T-cell (primary cell): ENCODE measurements around the gene MIOX. TPM values are rescaled to one million over a fixed set of nuclear protein-coding genes. Genes with fewer than 3 reads are reported as not detected.
"Not testable (repeated sequence)": the region's sequence is repeated elsewhere in the genome, so short reads cannot be mapped to it uniquely, and the experiment has no call there.

Experiments
- ATAC-seq, 4 experiments: fragments of 200-7000 bp in 3 of 4; fragments of 150-1000 bp in 1 of 4; cut with Tn5 transposase; replicated peaks in 1 of 4; 1 replicate in 3 of 4; 2 replicates in 1 of 4; pipeline ENCODE4 v1.10.0; 2021; ENCODE audit warnings: moderate library complexity in 3 of 4, mild to moderate bottlenecking in 2 of 4, moderate number of reproducible peaks in 1 of 4
- CTCF ChIA-PET, 2 donors: fragments of 300-600 bp; sonication (Branson Sonifier 250); formaldehyde crosslinking; loops; one replicate each; lab custom pipeline; 2022; ENCODE audit warnings: antibody characterized with exemption in 2 of 2; lab: Charles Lee
- POLR2A ChIA-PET, 2 donors: fragments of 300-600 bp; sonication (Branson Sonifier 250); formaldehyde crosslinking; loops; one replicate each; lab custom pipeline; 2022; ENCODE audit warnings: antibody characterized with exemption in 2 of 2; lab: Charles Lee
- DNase-seq, 35 experiments: peaks; one replicate each; pipeline versions ENCODE4 v3.0.0 to v3.0.0-alpha.2; 2013 to 2023
- H3K27ac ChIP-seq: one replicate; pipeline ENCODE4 v1.5.1; 2013; ENCODE audit warnings: low read length
- H3K27me3 ChIP-seq, 2 experiments: replicated peaks in 1 of 2; 1 replicate in 1 of 2; 2 replicates in 1 of 2; pipeline versions ENCODE4 v1.6.1 to v1.7.0; 2013; ENCODE audit warnings: low read length in 1 of 2, mixed read lengths in 1 of 2; ENCODE audit not compliant: control insufficient read depth in 2 of 2, insufficient read depth in 2 of 2; ENCODE audit errors: extremely low read depth in 1 of 2
- H3K36me3 ChIP-seq, 2 donors: 1 replicate in 1 of 2; 2 replicates in 1 of 2; pipeline versions ENCODE4 v1.6.1 to v1.7.0; 2013; ENCODE audit warnings: low read length in 1 of 2; ENCODE audit not compliant: control insufficient read depth in 2 of 2, insufficient read depth in 1 of 2; ENCODE audit errors: extremely low read depth in 1 of 2
- H3K4me1 ChIP-seq, 2 experiments: 1 replicate in 1 of 2; 2 replicates in 1 of 2; pipeline versions ENCODE4 v1.6.1 to v1.7.0; 2013; ENCODE audit warnings: low read length in 2 of 2, mixed read lengths in 1 of 2; ENCODE audit not compliant: insufficient read depth in 2 of 2, control insufficient read depth in 1 of 2; ENCODE audit errors: extremely low read depth in 1 of 2
- H3K4me3 ChIP-seq, 2 donors: 1 replicate in 1 of 2; 2 replicates in 1 of 2; pipeline versions ENCODE4 v1.5.1 to v1.7.0; 2013; ENCODE audit warnings: mild to moderate bottlenecking in 2 of 2, low read length in 1 of 2, moderate library complexity in 1 of 2; ENCODE audit not compliant: control insufficient read depth in 1 of 2; ENCODE audit errors: extremely low read depth in 1 of 2
- H3K9me3 ChIP-seq: 2 replicates; pipeline ENCODE4 v1.7.0; 2013
- H3K27ac Mint-ChIP-seq, 2 donors: one replicate each; pipeline ENCODE4 v1.8.0; 2020 to 2021; ENCODE audit warnings: mild to moderate bottlenecking in 2 of 2, mixed read lengths in 2 of 2
- H3K27me3 Mint-ChIP-seq, 2 donors: one replicate each; pipeline ENCODE4 v1.8.0; 2021 to 2022; ENCODE audit warnings: mixed read lengths in 2 of 2
- H3K36me3 Mint-ChIP-seq: one replicate; pipeline ENCODE4 v1.8.0; 2021; ENCODE audit warnings: mixed read lengths
- H3K4me1 Mint-ChIP-seq, 3 donors: one replicate each; pipeline ENCODE4 v1.8.0; 2020 to 2022; ENCODE audit warnings: mixed read lengths in 3 of 3, mild to moderate bottlenecking in 1 of 3
- H3K4me3 Mint-ChIP-seq, 3 donors: one replicate each; pipeline ENCODE4 v1.8.0; 2020 to 2022; ENCODE audit warnings: mild to moderate bottlenecking in 3 of 3, mixed read lengths in 3 of 3, moderate library complexity in 3 of 3
- H3K9me3 Mint-ChIP-seq, 3 donors: one replicate each; pipeline ENCODE4 v1.8.0; 2020 to 2022; ENCODE audit warnings: mixed read lengths in 3 of 3
- WGBS: methylation state at CpG from one replicate; pipeline ENCODE4 v1.1.5; 2013; ENCODE audit warnings: missing lambda C conversion rate; ENCODE audit not compliant: insufficient coverage; 5-methylcytosine and 5-hydroxymethylcytosine counted together
- total RNA-seq, 35 experiments: library from RNA in 6 of 35; stranded (reverse) in 6 of 35; fragments of 120-200 nt in 1 of 35; gene quantifications; one replicate each; pipeline versions ENCODE4 v1.2.1 to v1.2.4 and lab custom pipeline; 2013 to 2026

The MIOX gene
- total RNA-seq, 5 donors from 2014 or later (not counting 1 experiment from before 2014, with no cell fraction given) = 0.36 to 0.70 (median 0.54) TPM; not detected in 1

DNA sequence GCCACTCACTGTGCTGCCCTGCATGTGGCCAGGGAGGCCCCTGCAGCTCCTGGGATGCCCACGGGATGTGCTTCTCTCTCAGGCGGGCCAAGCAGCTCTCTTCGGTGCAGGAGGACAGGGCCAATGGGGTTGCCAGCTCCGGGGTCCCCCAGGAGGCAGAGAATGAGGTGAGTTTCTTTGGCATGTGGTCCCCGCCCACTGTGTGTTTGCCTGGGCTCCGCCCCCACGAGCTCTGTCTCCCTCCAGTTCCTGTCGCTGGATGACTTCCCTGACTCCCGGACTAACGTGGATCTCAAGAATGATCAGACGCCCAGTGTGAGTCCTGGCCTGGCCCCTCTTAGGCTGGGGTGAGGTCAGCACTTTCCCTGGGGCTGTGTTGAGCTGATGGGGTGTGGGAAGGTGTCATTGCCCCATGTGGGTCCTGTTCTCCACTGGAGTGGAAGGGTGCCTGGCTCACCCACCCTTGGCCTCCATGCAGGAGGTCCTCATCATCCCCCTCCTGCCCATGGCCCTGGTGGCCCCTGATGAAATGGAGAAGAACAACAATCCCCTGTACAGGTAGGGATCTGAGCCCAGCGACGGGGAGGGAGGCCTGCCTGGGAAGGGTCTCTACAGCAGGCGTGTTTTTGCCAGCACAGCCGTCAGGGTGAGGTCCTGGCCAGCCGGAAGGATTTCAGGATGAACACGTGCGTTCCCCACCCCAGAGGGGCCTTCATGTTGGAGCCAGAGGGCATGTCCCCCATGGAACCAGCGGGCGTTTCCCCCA lies 31.0 kb downstream of the MIOX start:
- Histone ChIP-seq H3K4me1 (no peaks in the 10 kb centered on the region), H3K4me3 (no peak overlapping the region), H3K9me3 (no peaks in the 10 kb centered on the region), H3K27me3 (no peaks in the 10 kb centered on the region), H3K27ac (no peak overlapping the region), H3K36me3 (peaks cover 41 to 59% of the 10 kb centered on the region in 2 donors)
- ChIA-PET CTCF (no interaction called here), POLR2A (no interaction called here)
- Mint-ChIP-seq H3K27ac (no peak overlapping the region), H3K27me3 (no peaks in the 10 kb centered on the region), H3K9me3 (no peaks in the 10 kb centered on the region), H3K4me1 (peaks cover 13 to 17% (median 14%) of the 10 kb centered on the region in 3 donors), H3K36me3 (peaks cover 14% of the 10 kb centered on the region), H3K4me3 (no peak overlapping the region)
- ATAC-seq = no peak
- no peak for DNase-seq
- 96% methylated on average over 10 of the region's 20 CpGs for WGBS

GRCh38 chr22:50518606-50519005 lies 31.9 kb downstream of the MIOX start:
- no peak overlapping the region for H3K4me3 Mint-ChIP-seq
- ChIA-PET CTCF (no interaction called here), POLR2A (no interaction called here)
- no peak for ATAC-seq
- H3K27me3 Mint-ChIP-seq = no peaks in the 10 kb centered on the region
- H3K27ac Mint-ChIP-seq = no peak overlapping the region
- peaks cover 12 to 17% (median 12%) of the 10 kb centered on the region in 3 donors for H3K4me1 Mint-ChIP-seq
- no peak for DNase-seq
- no peak overlapping the region for H3K27ac ChIP-seq
- H3K9me3 ChIP-seq = no peaks in the 10 kb centered on the region
- no peaks in the 10 kb centered on the region for H3K4me1 ChIP-seq
- H3K36me3 ChIP-seq = peaks cover 48 to 66% of the 10 kb centered on the region in 2 donors
- H3K27me3 ChIP-seq = no peaks in the 10 kb centered on the region
- peaks cover 14% of the 10 kb centered on the region for H3K36me3 Mint-ChIP-seq
- H3K4me3 ChIP-seq = no peak overlapping the region
- H3K9me3 Mint-ChIP-seq = no peaks in the 10 kb centered on the region
- WGBS = 100% methylated on average over 7 of the region's 7 CpGs

GRCh38 chr22:50519151-50519550 lies 32.5 kb downstream of the MIOX start:
- H3K36me3 Mint-ChIP-seq = peaks cover 14% of the 10 kb centered on the region
- Histone ChIP-seq H3K9me3 (no peaks in the 10 kb centered on the region), H3K4me3 (no peak overlapping the region), H3K36me3 (peaks cover 50 to 71% of the 10 kb centered on the region in 2 donors), H3K27me3 (no peaks in the 10 kb centered on the region), H3K27ac (no peak overlapping the region), H3K4me1 (peaks cover 0 to 4% of the 10 kb centered on the region in 2 experiments)
- DNase-seq = no peak
- POLR2A ChIA-PET = no interaction called here
- 99% methylated on average over 8 of the region's 8 CpGs for WGBS
- H3K27ac Mint-ChIP-seq = no peak overlapping the region
- H3K27me3 Mint-ChIP-seq = no peaks in the 10 kb centered on the region
- no peak for ATAC-seq
- CTCF ChIA-PET = no interaction called here
- H3K4me1 Mint-ChIP-seq = peaks cover 10 to 14% (median 13%) of the 10 kb centered on the region in 3 donors
- H3K9me3 Mint-ChIP-seq = no peaks in the 10 kb centered on the region
- H3K4me3 Mint-ChIP-seq = no peak overlapping the region

DNA sequence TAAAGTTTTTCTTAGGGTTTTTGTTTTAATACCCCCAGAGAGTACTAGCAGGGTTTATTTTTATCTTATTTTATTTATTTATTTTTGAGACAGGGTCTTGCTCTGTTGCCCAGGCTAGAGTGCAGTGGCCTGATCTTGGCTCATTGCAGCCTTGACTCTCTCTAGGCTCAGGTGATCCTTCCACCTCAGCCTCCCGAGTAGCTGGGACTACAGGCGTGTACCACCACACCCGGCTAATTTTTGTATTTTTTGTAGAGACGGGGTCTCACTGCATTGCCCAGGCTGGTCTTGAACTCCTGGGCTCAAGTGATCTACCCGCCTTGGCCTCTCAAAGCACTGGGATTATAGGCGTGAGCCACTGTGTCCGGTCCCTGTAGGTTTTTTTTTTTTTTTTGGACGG lies 33.5 kb downstream of the MIOX start:
- CTCF ChIA-PET, H3K27me3 ChIP-seq, H3K27ac Mint-ChIP-seq, H3K9me3 Mint-ChIP-seq, DNase-seq, H3K36me3 Mint-ChIP-seq, H3K4me3 Mint-ChIP-seq, POLR2A ChIA-PET, H3K27me3 Mint-ChIP-seq, H3K9me3 ChIP-seq, H3K4me3 ChIP-seq, ATAC-seq, H3K27ac ChIP-seq: not testable (repeated sequence)
- Histone ChIP-seq H3K4me1 (peaks cover 6 to 14% of the 10 kb centered on the region in 2 experiments), H3K36me3 (peaks cover 50 to 66% of the 10 kb centered on the region in 2 donors)
- H3K4me1 Mint-ChIP-seq = peaks cover 11 to 14% (median 13%) of the 10 kb centered on the region in 3 donors
- 94% methylated on average over 7 of the region's 8 CpGs for WGBS

DNA sequence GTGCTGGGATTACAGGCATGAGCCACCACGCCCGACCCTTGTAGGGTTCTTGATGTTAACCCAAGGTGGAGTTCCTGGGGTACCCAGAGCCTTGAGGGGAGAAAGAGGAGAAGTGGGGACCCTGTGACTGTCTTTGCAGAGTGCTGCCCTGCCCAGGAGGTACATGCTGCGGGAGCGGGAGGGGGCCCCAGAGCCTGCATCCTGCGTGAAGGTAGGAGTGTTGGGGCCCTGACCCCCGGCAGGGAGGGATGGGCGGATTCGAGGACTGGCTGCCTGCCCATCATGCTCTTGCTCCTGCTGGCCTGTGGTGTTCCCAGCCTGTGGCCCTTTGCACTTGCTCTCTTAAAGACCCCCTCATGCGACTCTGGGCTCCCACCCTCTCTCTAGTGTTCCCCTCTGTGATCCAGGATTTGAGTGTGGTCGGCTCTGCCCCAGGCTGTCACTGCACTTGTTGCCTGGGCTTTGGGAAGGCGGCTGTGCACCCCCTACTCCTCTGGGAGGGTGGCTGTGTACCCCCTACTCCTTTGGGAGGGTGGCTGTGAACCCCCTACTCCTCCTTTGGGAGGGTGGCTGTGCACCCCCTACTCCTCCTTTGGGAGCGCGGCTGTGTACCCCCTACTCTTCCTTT lies 34.3 kb downstream of the MIOX start:
- Histone ChIP-seq H3K4me3 (no peak overlapping the region), H3K9me3 (no peaks in the 10 kb centered on the region), H3K36me3 (peaks cover 50 to 66% of the 10 kb centered on the region in 2 donors), H3K27me3 (no peaks in the 10 kb centered on the region), H3K4me1 (peaks cover 6 to 14% of the 10 kb centered on the region in 2 experiments), H3K27ac (no peak overlapping the region)
- Mint-ChIP-seq H3K4me1 (peaks cover 7 to 10% (median 9%) of the 10 kb centered on the region in 3 donors), H3K27ac (no peak overlapping the region), H3K9me3 (no peaks in the 10 kb centered on the region), H3K36me3 (peaks cover 5% of the 10 kb centered on the region), H3K27me3 (no peaks in the 10 kb centered on the region), H3K4me3 (no peak overlapping the region)
- no peak for ATAC-seq
- WGBS = 100% methylated on average over 6 of the region's 13 CpGs
- DNase-seq = no peak
- ChIA-PET CTCF (no interaction called here), POLR2A (no interaction called here)

GRCh38 chr22:50521710-50522109 lies 35.1 kb downstream of the MIOX start:
- H3K9me3 Mint-ChIP-seq = no peaks in the 10 kb centered on the region
- Histone ChIP-seq H3K4me1 (peaks cover 6 to 18% of the 10 kb centered on the region in 2 experiments), H3K4me3 (no peak overlapping the region), H3K36me3 (peaks cover 49 to 61% of the 10 kb centered on the region in 2 donors), H3K27ac (no peak overlapping the region), H3K27me3 (no peaks in the 10 kb centered on the region), H3K9me3 (no peaks in the 10 kb centered on the region)
- DNase-seq (no peak), ATAC-seq (no peak)
- H3K27me3 Mint-ChIP-seq = no peaks in the 10 kb centered on the region
- POLR2A ChIA-PET = no interaction called here
- H3K4me1 Mint-ChIP-seq = peaks cover 6 to 10% (median 9%) of the 10 kb centered on the region in 3 donors
- no peak overlapping the region for H3K27ac Mint-ChIP-seq
- H3K4me3 Mint-ChIP-seq = no peak overlapping the region
- H3K36me3 Mint-ChIP-seq = peaks cover 3% of the 10 kb centered on the region
- 98% methylated on average over 6 of the region's 10 CpGs for WGBS
- CTCF ChIA-PET = no interaction called here
